GM12878 (cell line): ENCODE data around the gene CDCP1. TPM values are rescaled to one million over a fixed set of nuclear protein-coding genes. Genes with fewer than 3 reads are reported as not detected.

Experiments used
- ATAC-seq: fragments of 200-7000 bp; cut with Tn5 transposase; 3 replicates; pipeline ENCODE4 v1.9.1; 2020; ENCODE audit warnings: mild to moderate bottlenecking, moderate library complexity
- BruUV-seq: library from RNA; stranded (reverse); fragments of 400-500 nt; replicated peaks from 2 replicates; lab custom pipeline; 2021; lab: Mats Ljungman, UMichigan
- CTCF ChIA-PET: fragments of 300-600 bp; sonication (Branson Sonifier 250); formaldehyde crosslinking; extraction: SDS; loops from one replicate; lab custom pipeline; 2021; ENCODE audit warnings: inconsistent platforms; lab: Yijun Ruan, JAX
- POLR2A ChIA-PET: fragments of 350-600 bp; formaldehyde crosslinking; extraction: SDS; loops from one replicate; lab custom pipeline; 2021; ENCODE audit warnings: inconsistent platforms; lab: Charles Lee
- RAD21 ChIA-PET: fragments of 300-600 bp; sonication (Branson Sonifier 250); formaldehyde crosslinking; loops from one replicate; lab custom pipeline; 2023; ENCODE audit warnings: antibody characterized with exemption; ENCODE audit not compliant: unreplicated experiment; lab: Charles Lee
- SMC1A ChIA-PET: fragments of 300-600 bp; sonication (Branson Sonifier 250); formaldehyde crosslinking; loops from one replicate; lab custom pipeline; 2023; ENCODE audit not compliant: unreplicated experiment, uncharacterized antibody; lab: Charles Lee
- DNase-seq: peaks from one replicate; pipeline ENCODE4 v3.0.0-alpha.2; 2011; ENCODE audit warnings: low read depth, low spot score
- FAIRE-seq: peaks from 3 replicates; lab custom pipeline; 2011; peaks lifted over from hg19 to GRCh38; lab: Jason Lieb, UNC
- H2AFZ ChIP-seq: 2 replicates; pipeline ENCODE4 v1.6.0; 2011; ENCODE audit warnings: low read depth, low read length, control low read depth; ENCODE audit not compliant: control insufficient read depth
- H3K27ac ChIP-seq: 2 replicates; pipeline ENCODE4 v1.5.1; 2011; ENCODE audit warnings: control low read depth; ENCODE audit not compliant: control insufficient read depth, insufficient read depth
- H3K27me3 ChIP-seq, 2 experiments: replicated peaks in 1 of 2; 2 replicates each; pipeline versions ENCODE4 v1.6.0 to v1.6.1; 2011; ENCODE audit warnings: low read length in 1 of 2; ENCODE audit not compliant: control insufficient read depth in 2 of 2, insufficient read depth in 2 of 2
- H3K36me3 ChIP-seq, 2 experiments: 2 replicates each; pipeline ENCODE4 v1.5.1; 2011; ENCODE audit warnings: low read length in 1 of 2; ENCODE audit not compliant: control insufficient read depth in 2 of 2, insufficient read depth in 2 of 2
- H3K4me1 ChIP-seq: 2 replicates; pipeline ENCODE4 v1.6.1; 2011; ENCODE audit warnings: mild to moderate bottlenecking, low read length, moderate library complexity, mixed read lengths; ENCODE audit not compliant: control insufficient read depth, insufficient read depth
- H3K4me2 ChIP-seq: 2 replicates; pipeline ENCODE4 v1.6.0; 2011; ENCODE audit warnings: control low read depth; ENCODE audit not compliant: control insufficient read depth, insufficient read depth
- H3K4me3 ChIP-seq: fragments of 200-600 bp; sonication (generic); 2 replicates; pipeline ENCODE4 v1.5.1; 2016
- H3K79me2 ChIP-seq: 2 replicates; pipeline ENCODE4 v1.6.0; 2011; ENCODE audit warnings: low read length; ENCODE audit not compliant: control insufficient read depth, insufficient read depth
- H3K9ac ChIP-seq: 2 replicates; pipeline ENCODE4 v1.8.0; 2011; ENCODE audit warnings: low read length, control low read depth, mixed read lengths; ENCODE audit not compliant: control insufficient read depth, insufficient read depth
- H3K9me3 ChIP-seq: replicated peaks from 3 replicates; pipeline ENCODE4 v1.5.1; 2011; ENCODE audit warnings: mild to moderate bottlenecking, low read length; ENCODE audit not compliant: control insufficient read depth, insufficient read depth
- H4K20me1 ChIP-seq: 2 replicates; pipeline ENCODE4 v1.6.0; 2011; ENCODE audit not compliant: control insufficient read depth, insufficient read depth
- DPF2 ChIP-seq: fragments of 450-650 bp; IDR thresholded peaks from 2 replicates; pipeline ENCODE4 v1.6.1; 2017; ENCODE audit warnings: mild to moderate bottlenecking
- HCFC1 ChIP-seq: fragments of 150-350 bp; IDR thresholded peaks from 2 replicates; pipeline ENCODE4 v1.6.1; 2014; ENCODE audit warnings: low read length
- IRF4 ChIP-seq: IDR thresholded peaks from 2 replicates; pipeline ENCODE4 v1.6.1; 2011; ENCODE audit warnings: low read depth, low read length
- IRF5 ChIP-seq: fragments of 450-650 bp; IDR thresholded peaks from 2 replicates; pipeline ENCODE4 v1.6.1; 2017; ENCODE audit warnings: borderline replicate concordance
- JUND ChIP-seq: IDR thresholded peaks from 2 replicates; pipeline ENCODE4 v1.6.1; 2012; ENCODE audit warnings: low read depth, mild to moderate bottlenecking, low read length, improper control_type of control experiment, moderate library complexity
- NR2C2 ChIP-seq: IDR thresholded peaks from 2 replicates; pipeline ENCODE4 v1.6.1; 2011; ENCODE audit warnings: borderline replicate concordance, low read depth; ENCODE audit not compliant: control insufficient read depth, insufficient read length
- RELA ChIP-seq: fragments of 450-650 bp; IDR thresholded peaks from 2 replicates; pipeline ENCODE4 v1.8.0; 2014; ENCODE audit warnings: borderline replicate concordance; ENCODE audit not compliant: partially characterized antibody
- REST ChIP-seq: IDR thresholded peaks from 2 replicates; pipeline ENCODE4 v1.6.1; 2012; ENCODE audit warnings: mild to moderate bottlenecking, low read depth, low read length
- SUPT20H ChIP-seq: IDR thresholded peaks from 2 replicates; pipeline ENCODE4 v1.6.1; 2011; ENCODE audit warnings: low read depth, mild to moderate bottlenecking, low read length, moderate library complexity, borderline replicate concordance; ENCODE audit not compliant: control insufficient read depth
- TARDBP ChIP-seq: IDR thresholded peaks from 2 replicates; pipeline ENCODE4 v1.6.1; 2016; ENCODE audit warnings: borderline replicate concordance
- TCF7 ChIP-seq: IDR thresholded peaks from 2 replicates; pipeline ENCODE4 v1.6.1; 2014; ENCODE audit warnings: antibody characterized with exemption, borderline replicate concordance
- YY1 ChIP-seq: IDR thresholded peaks from 2 replicates; pipeline ENCODE4 v1.6.1; 2011; ENCODE audit warnings: low read depth, mild to moderate bottlenecking, low read length
- ZNF207 ChIP-seq: fragments of 450-650 bp; IDR thresholded peaks from 2 replicates; pipeline ENCODE4 v1.6.1; 2014; ENCODE audit warnings: antibody characterized with exemption, mild to moderate bottlenecking, borderline replicate concordance
- ZNF217 ChIP-seq: fragments of 450-650 bp; IDR thresholded peaks from 2 replicates; pipeline ENCODE4 v1.6.1; 2017; ENCODE audit warnings: antibody characterized with exemption, mild to moderate bottlenecking
- WGBS: methylation state at CpG from one replicate; pipeline ENCODE4 v1.1.6; 2016; ENCODE audit warnings: low lambda C conversion rate; ENCODE audit not compliant: insufficient replicate concordance, insufficient coverage; ENCODE audit errors: missing lambda C conversion rate; 5-methylcytosine and 5-hydroxymethylcytosine counted together
- in situ Hi-C: fragments of 300-500 bp; cut with MboI; formaldehyde crosslinking; loops from 9 replicates; pipeline ENCODE4 v1.14.3; 2018; ENCODE audit warnings: mixed read lengths
- intact Hi-C: fragments of 100-400 bp; cut with micrococcal nuclease; formaldehyde crosslinking; loops from one replicate; pipeline ENCODE4 v1.14.2; 2022; ENCODE audit not compliant: unreplicated experiment
- polyA plus RNA-seq, 11 experiments: library from polyadenylated mRNA; depleted of rRNA in 4 of 11; unstranded in 6 of 11; stranded (reverse) in 5 of 11; fragments of >200 nt; fragmentation: Nextera tagmentation in 4 of 11; fragmentation: Illumina TruSeq in 1 of 11; extraction: Ambion mirVana in 4 of 11; extraction: Trizol in 1 of 11; gene quantifications; 1 replicate in 1 of 11; 2 replicates in 10 of 11; pipeline versions ENCODE4 v1.2.1 to v1.2.3, GENCODE V29; 2011 to 2016; ENCODE audit warnings: inconsistent platforms in 2 of 11, missing spikeins in 2 of 11, low read depth in 1 of 11
- total RNA-seq, 4 experiments: library from RNA; depleted of rRNA in 3 of 4; stranded (reverse); fragments of >200 nt in 3 of 4; fragmentation: Illumina TruSeq in 1 of 4; extraction: Trizol in 1 of 4; gene quantifications; 2 replicates each; pipeline versions ENCODE4 v1.2.1 to v1.2.3, GENCODE V29; 2013 to 2021

CDCP1 gene
- total and polyA plus RNA-seq, 10 of the 15 experiments (the other 5 are each of a cell fraction or from before 2014, with no cell fraction given): 0.35 to 2.2 (median 0.86) TPM

DNA sequence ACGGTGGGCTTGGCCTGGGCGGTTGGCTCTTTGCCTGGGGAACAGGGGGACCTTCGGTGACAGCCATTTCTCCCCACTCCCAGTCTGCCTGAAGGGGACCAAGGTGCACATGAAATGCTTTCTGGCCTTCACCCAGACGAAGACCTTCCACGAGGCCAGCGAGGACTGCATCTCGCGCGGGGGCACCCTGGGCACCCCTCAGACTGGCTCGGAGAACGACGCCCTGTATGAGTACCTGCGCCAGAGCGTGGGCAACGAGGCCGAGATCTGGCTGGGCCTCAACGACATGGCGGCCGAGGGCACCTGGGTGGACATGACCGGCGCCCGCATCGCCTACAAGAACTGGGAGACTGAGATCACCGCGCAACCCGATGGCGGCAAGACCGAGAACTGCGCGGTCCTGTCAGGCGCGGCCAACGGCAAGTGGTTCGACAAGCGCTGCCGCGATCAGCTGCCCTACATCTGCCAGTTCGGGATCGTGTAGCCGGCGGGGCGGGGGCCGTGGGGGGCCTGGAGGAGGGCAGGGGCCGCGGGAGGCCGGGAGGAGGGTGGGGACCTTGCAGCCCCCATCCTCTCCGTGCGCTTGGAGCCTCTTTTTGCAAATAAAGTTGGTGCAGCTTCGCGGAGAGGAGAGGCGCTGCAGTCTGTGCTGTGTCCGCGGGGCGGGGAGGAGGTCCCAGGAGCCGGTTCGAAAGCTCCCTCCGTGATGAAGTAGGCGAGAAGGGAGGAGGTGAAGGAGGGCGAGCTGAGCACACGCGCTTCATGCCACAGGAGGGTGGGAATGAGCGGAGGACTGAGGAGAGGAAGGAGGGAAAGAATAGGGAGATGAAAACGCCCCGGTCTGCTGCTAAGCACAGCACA is 110.5 kb downstream of the CDCP1 start:
- H3K4me2 ChIP-seq: peak overlapping the region; percentile 58; the same call in 1 of the 2 replicates
- BruUV-seq: no TSS peak

More for the DNA sequence above, 110.5 kb downstream of the CDCP1 start:
- no peak overlapping the region; the same call in 1 of the 2 replicates for H2AFZ ChIP-seq
- ChIA-PET SMC1A (interaction anchor here (1.0 to 3.5 kb wide), 9 partner anchors 19 to 624 kb away, joined by 3 to 29 read pairs (median 3); no protein-coding TSS in a partner anchor), POLR2A (interaction anchor here (0.5 to 0.6 kb wide), 2 partner anchors 137 to 464 kb away, joined by 3 to 5 read pairs; no protein-coding TSS in a partner anchor), RAD21 (interaction anchor here (0.5 to 2.5 kb wide), 10 partner anchors 8 to 639 kb away, joined by 3 to 18 read pairs (median 4); no protein-coding TSS in a partner anchor), CTCF (interaction anchor here (0.6 to 16.5 kb wide), 22 partner anchors 17 to 625 kb away, joined by 3 to 416 read pairs (median 3); partner anchors contain the start of genes EXOSC7 and ZDHHC3)
- H3K36me3 ChIP-seq: no peaks in the 10 kb centered on the region; a peak in 1 of 4 replicates
- no peaks in the 10 kb centered on the region for H3K9me3 ChIP-seq
- H3K4me3 ChIP-seq: no peak overlapping the region
- in situ Hi-C loops (loop anchor here (5.0 kb wide), 4 partner anchors 177 to 892 kb away; no protein-coding TSS in a partner anchor), intact Hi-C loops (loop anchor here (2.0 to 5.0 kb wide), 2 partner anchors 463 to 622 kb away; no protein-coding TSS in a partner anchor)
- H3K79me2 ChIP-seq: no peaks in the 10 kb centered on the region
- H3K27me3 ChIP-seq: no peaks in the 10 kb centered on the region; a peak in 2 of 4 replicates
- no peaks in the 10 kb centered on the region for H4K20me1 ChIP-seq
- DNase-seq (no peak), FAIRE-seq (no peak), ATAC-seq (peak; percentile 26)
- no peak overlapping the region for H3K27ac ChIP-seq
- 87% methylated on average over 53 of the region's 64 CpGs for WGBS
- peaks cover 9% of the 10 kb centered on the region for H3K4me1 ChIP-seq
- TF ChIP-seq IRF4 (no peak), YY1 (no peak), ZNF217 (no peak), NR2C2 (no peak), TARDBP (no peak), SUPT20H (no peak), HCFC1 (no peak), IRF5 (no peak), REST (no peak), ZNF207 (no peak), DPF2 (no peak), JUND (no peak), RELA (no peak), TCF7 (no peak)
- no peak overlapping the region for H3K9ac ChIP-seq
